GM23248 (cell line): ENCODE results near the gene FAM98B. TPM values are rescaled to one million over a fixed set of nuclear protein-coding genes. Genes with fewer than 3 reads are reported as not detected.

Experiments
- DNase-seq: peaks from one replicate; pipeline ENCODE4 v3.0.0-alpha.2; 2015
- H2AFZ ChIP-seq: fragments of 200-600 bp; sonication (generic); 2 replicates; pipeline ENCODE4 v1.6.1; 2016; ENCODE audit warnings: antibody characterized with exemption
- H3F3A ChIP-seq: fragments of 200-600 bp; sonication (generic); 2 replicates; pipeline ENCODE4 v1.6.1; 2016; ENCODE audit warnings: mild to moderate bottlenecking, antibody characterized with exemption, mixed run types; ENCODE audit not compliant: insufficient read depth
- H3K27ac ChIP-seq: fragments of 200-600 bp; sonication (generic); 2 replicates; pipeline ENCODE4 v1.5.1; 2016; ENCODE audit warnings: mild to moderate bottlenecking
- H3K27me3 ChIP-seq: fragments of 200-600 bp; sonication (generic); replicated peaks from 2 replicates; pipeline ENCODE4 v1.6.1; 2016; ENCODE audit warnings: mild to moderate bottlenecking; ENCODE audit not compliant: insufficient read depth
- H3K36me3 ChIP-seq: fragments of 200-600 bp; sonication (generic); 2 replicates; pipeline ENCODE4 v1.6.1; 2016; ENCODE audit warnings: low read depth, mild to moderate bottlenecking
- H3K4me1 ChIP-seq: fragments of 200-600 bp; sonication (generic); 2 replicates; pipeline ENCODE4 v1.6.1; 2016; ENCODE audit warnings: mild to moderate bottlenecking; ENCODE audit not compliant: insufficient read depth
- H3K4me2 ChIP-seq: fragments of 200-600 bp; sonication (generic); one replicate; pipeline ENCODE4 v1.6.1; 2016; ENCODE audit warnings: mild to moderate bottlenecking; ENCODE audit not compliant: unreplicated experiment
- H3K4me3 ChIP-seq: fragments of 200-600 bp; sonication (generic); 2 replicates; pipeline ENCODE4 v1.5.1; 2016; ENCODE audit warnings: mild to moderate bottlenecking
- H3K79me2 ChIP-seq: fragments of 200-600 bp; sonication (generic); 2 replicates; pipeline ENCODE4 v1.6.1; 2016; ENCODE audit warnings: mild to moderate bottlenecking; ENCODE audit not compliant: insufficient read depth
- H3K9ac ChIP-seq: fragments of 200-600 bp; sonication (generic); 2 replicates; pipeline ENCODE4 v1.6.1; 2016; ENCODE audit warnings: mild to moderate bottlenecking
- H3K9me2 ChIP-seq: fragments of 200-600 bp; sonication (generic); 2 replicates; pipeline ENCODE4 v1.6.1; 2016; ENCODE audit warnings: mixed run types, mild to moderate bottlenecking, moderate library complexity; ENCODE audit not compliant: insufficient read depth
- H3K9me3 ChIP-seq: fragments of 200-600 bp; sonication (generic); one replicate; pipeline ENCODE4 v1.6.1; 2017; ENCODE audit warnings: low read depth
- H4K20me1 ChIP-seq: fragments of 200-600 bp; sonication (generic); 2 replicates; pipeline ENCODE4 v1.6.0; 2016; ENCODE audit not compliant: insufficient read depth
- EZH2 ChIP-seq: fragments of 200-600 bp; sonication (generic); IDR thresholded peaks from 2 replicates; pipeline ENCODE4 v1.6.1; 2018; ENCODE audit warnings: antibody characterized with exemption, mild to moderate bottlenecking; ENCODE audit not compliant: insufficient read depth, poor library complexity, severe bottlenecking
- EZH2phosphoT487 ChIP-seq: fragments of 200-600 bp; sonication (generic); IDR thresholded peaks from 2 replicates; pipeline ENCODE4 v1.6.1; 2018; ENCODE audit warnings: antibody characterized with exemption, moderate library complexity, mild to moderate bottlenecking, low read depth; ENCODE audit not compliant: insufficient read depth
- WGBS, 2 experiments: methylation state at CpG; one replicate each; pipeline ENCODE4 v1.1.6; 2015 to 2017; ENCODE audit warnings: low lambda C conversion rate in 2 of 2, low coverage in 1 of 2; ENCODE audit errors: missing lambda C conversion rate in 2 of 2; 5-methylcytosine and 5-hydroxymethylcytosine counted together
- in situ Hi-C: fragments of 300-500 bp; cut with MboI; formaldehyde crosslinking; loops from 2 replicates; pipeline ENCODE4 v1.15.0; 2020
- polyA plus RNA-seq: library from polyadenylated mRNA; unstranded; fragments of >200 nt; fragmentation: Nextera tagmentation; extraction: Ambion mirVana; gene quantifications from 2 replicates; pipeline ENCODE4 v1.2.1, GENCODE V29; 2016
- total RNA-seq: library from RNA; depleted of rRNA; stranded (reverse); fragments of >200 nt; shearing (Covaris generic); gene quantifications from 2 replicates; pipeline ENCODE4 v1.2.3, GENCODE V29; 2014

The FAM98B gene
- total and polyA plus RNA-seq, 2 experiments from 2014 or later, result 1.8 to 4.2 TPM

DNA sequence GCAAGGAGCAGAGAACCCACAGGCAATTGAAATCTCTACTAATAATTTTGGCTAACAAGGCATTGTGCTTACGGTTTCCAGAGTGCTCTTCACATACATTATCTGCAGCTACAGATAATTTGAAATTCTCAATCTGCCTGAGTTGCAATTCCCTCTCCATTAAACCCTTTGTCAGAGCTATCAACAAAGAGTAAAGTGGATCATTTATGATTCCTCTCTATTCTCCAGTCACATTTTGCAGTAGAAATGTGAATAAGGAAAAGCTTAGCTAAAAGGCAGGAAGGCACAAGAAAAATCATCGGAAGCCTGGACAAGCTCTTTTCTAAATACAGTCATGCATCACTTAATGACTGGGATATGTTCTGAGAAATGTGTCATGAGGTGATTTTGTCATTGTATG, 49.6 kb downstream of the FAM98B start:
- H3K9ac ChIP-seq, result no peak overlapping the region
- no peak overlapping the region for H3K27ac ChIP-seq
- H3K79me2 ChIP-seq, result no peaks in the 10 kb centered on the region
- H4K20me1 ChIP-seq, result no peaks in the 10 kb centered on the region
- in situ Hi-C loops, result no loop called here
- H3K36me3 ChIP-seq, result no peaks in the 10 kb centered on the region
- H3K4me1 ChIP-seq, result no peaks in the 10 kb centered on the region
- H3K9me3 ChIP-seq, result no peaks in the 10 kb centered on the region
- H3K4me3 ChIP-seq, result no peak overlapping the region
- no peak overlapping the region for H3K4me2 ChIP-seq
- no peaks in the 10 kb centered on the region for H3F3A ChIP-seq
- DNase-seq, result no peak
- 59 to 61% methylated on average over 2 of the region's 2 CpGs for whole genome bisulfite sequencing, 2 experiments
- TF ChIP-seq EZH2, result no peak
- TF ChIP-seq EZH2phosphoT487, result no peak
- H3K27me3 ChIP-seq, result no peaks in the 10 kb centered on the region
- no peak overlapping the region for H2AFZ ChIP-seq
- no peaks in the 10 kb centered on the region for H3K9me2 ChIP-seq

GRCh38 chr15:38504680-38505467, 50.9 kb downstream of the FAM98B start:
- H3K79me2 ChIP-seq, result no peaks in the 10 kb centered on the region
- no peaks in the 10 kb centered on the region for H3K27me3 ChIP-seq
- in situ Hi-C loops, result no loop called here
- H3K9me2 ChIP-seq, result no peaks in the 10 kb centered on the region
- no peak for TF ChIP-seq EZH2phosphoT487
- TF ChIP-seq EZH2, result no peak
- no peak overlapping the region for H3K9ac ChIP-seq
- H3K4me2 ChIP-seq, result no peak overlapping the region
- DNase-seq, result no peak
- 83 to 89% methylated on average over 4 of the region's 4 CpGs for WGBS, 2 experiments
- no peak overlapping the region for H3K27ac ChIP-seq
- no peaks in the 10 kb centered on the region for H3F3A ChIP-seq
- no peaks in the 10 kb centered on the region for H3K9me3 ChIP-seq
- H2AFZ ChIP-seq, result no peak overlapping the region
- no peaks in the 10 kb centered on the region for H4K20me1 ChIP-seq
- H3K36me3 ChIP-seq, result no peaks in the 10 kb centered on the region
- H3K4me1 ChIP-seq, result no peaks in the 10 kb centered on the region
- H3K4me3 ChIP-seq, result no peak overlapping the region

GRCh38 chr15:38506997-38507396, 53.1 kb downstream of the FAM98B start:
- no peak overlapping the region for H3K27ac ChIP-seq
- TF ChIP-seq EZH2, result no peak
- no peak for TF ChIP-seq EZH2phosphoT487
- H3K79me2 ChIP-seq, result no peaks in the 10 kb centered on the region
- H3K4me3 ChIP-seq, result no peak overlapping the region
- no peak overlapping the region for H3K4me2 ChIP-seq
- in situ Hi-C loops, result no loop called here
- DNase-seq, result no peak
- H3F3A ChIP-seq, result no peaks in the 10 kb centered on the region
- H3K27me3 ChIP-seq, result no peaks in the 10 kb centered on the region
- no peaks in the 10 kb centered on the region for H3K36me3 ChIP-seq
- H2AFZ ChIP-seq, result no peak overlapping the region
- WGBS, 2 experiments, result 60 to 63% methylated on average over 4 of the region's 4 CpGs
- no peaks in the 10 kb centered on the region for H3K9me2 ChIP-seq
- H3K9me3 ChIP-seq, result no peaks in the 10 kb centered on the region
- no peaks in the 10 kb centered on the region for H3K4me1 ChIP-seq
- H3K9ac ChIP-seq, result no peak overlapping the region
- no peaks in the 10 kb centered on the region for H4K20me1 ChIP-seq

DNA sequence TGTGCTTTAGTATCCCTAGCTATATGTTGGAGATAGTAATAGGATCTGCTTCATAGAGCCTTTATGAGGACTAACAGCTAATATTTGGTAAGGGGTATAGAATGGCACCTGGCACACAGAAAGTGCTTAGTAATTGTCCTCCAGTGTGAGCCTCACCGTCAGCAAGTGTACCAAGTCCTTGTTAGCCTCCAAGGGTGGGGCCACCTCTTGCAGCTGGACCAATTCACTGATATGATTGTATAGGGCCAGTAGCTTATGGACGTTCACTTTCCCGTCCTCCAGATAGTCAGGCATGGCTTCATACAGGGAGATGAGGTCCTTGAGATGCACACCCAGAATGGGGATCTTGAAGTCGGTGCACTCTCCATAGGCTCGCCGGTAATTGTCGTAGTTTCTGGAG, 53.6 kb downstream of the FAM98B start:
- H3F3A ChIP-seq, result no peaks in the 10 kb centered on the region
- DNase-seq, result no peak
- no peak overlapping the region for H3K4me3 ChIP-seq
- no peaks in the 10 kb centered on the region for H3K79me2 ChIP-seq
- no peaks in the 10 kb centered on the region for H3K9me2 ChIP-seq
- H3K27ac ChIP-seq, result no peak overlapping the region
- H2AFZ ChIP-seq, result no peak overlapping the region
- H3K27me3 ChIP-seq, result no peaks in the 10 kb centered on the region
- no peaks in the 10 kb centered on the region for H4K20me1 ChIP-seq
- H3K9ac ChIP-seq, result no peak overlapping the region
- H3K36me3 ChIP-seq, result no peaks in the 10 kb centered on the region
- in situ Hi-C loops, result no loop called here
- H3K4me1 ChIP-seq, result no peaks in the 10 kb centered on the region
- WGBS, 2 experiments, result 86 to 92% methylated on average over 7 of the region's 7 CpGs
- H3K4me2 ChIP-seq, result no peak overlapping the region
- no peak for TF ChIP-seq EZH2phosphoT487
- no peak for TF ChIP-seq EZH2
- H3K9me3 ChIP-seq, result no peaks in the 10 kb centered on the region

DNA sequence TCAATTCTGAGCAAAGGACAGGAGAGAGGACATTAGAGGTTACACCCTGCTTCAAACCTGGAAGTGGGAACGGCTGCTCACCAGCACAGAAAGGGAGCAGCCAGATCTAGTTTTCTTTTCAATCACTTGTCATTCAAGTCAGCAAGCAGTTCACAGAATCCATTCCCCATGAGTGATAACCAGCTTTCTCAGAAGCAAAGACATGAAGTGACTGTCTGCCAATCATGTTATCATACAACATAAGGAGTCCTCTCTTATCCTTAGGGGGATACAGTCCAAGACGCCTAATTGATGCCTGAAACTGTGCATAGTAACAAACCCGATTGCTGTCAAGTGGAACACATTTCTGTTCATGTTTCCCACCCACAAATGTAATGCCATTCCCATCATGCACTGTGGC, 54.7 kb downstream of the FAM98B start:
- Histone ChIP-seq H3K4me3 (no peak overlapping the region), H4K20me1 (no peaks in the 10 kb centered on the region), H2AFZ (no peak overlapping the region), H3K4me2 (no peak overlapping the region), H3K9me3 (no peaks in the 10 kb centered on the region), H3K9ac (no peak overlapping the region), H3K9me2 (no peaks in the 10 kb centered on the region), H3K4me1 (no peaks in the 10 kb centered on the region), H3K36me3 (no peaks in the 10 kb centered on the region), H3F3A (no peaks in the 10 kb centered on the region), H3K27ac (no peak overlapping the region), H3K79me2 (no peaks in the 10 kb centered on the region), H3K27me3 (no peaks in the 10 kb centered on the region)
- TF ChIP-seq EZH2 (no peak), EZH2phosphoT487 (no peak)
- WGBS, 2 experiments, result 53 to 59% methylated on average over 3 of the region's 3 CpGs
- DNase-seq, result no peak
- in situ Hi-C loops, result no loop called here
